ENCODE measurements around the gene AHNAK.

Gene AHNAK

GRCh38 chr11:62433141-62433903 lies 113.3 kb downstream of the AHNAK start:
- no peak overlapping the region for H2AFZ ChIP-seq (ENCODE audit: low read length)
- H3K27ac ChIP-seq (ENCODE audit: low read depth, low read length, poor library complexity, severe bottlenecking), result no peak overlapping the region
- no peak overlapping the region for H3K4me3 ChIP-seq (ENCODE audit: low read depth, low read length, poor library complexity, severe bottlenecking)
- H3K4me1 ChIP-seq (ENCODE audit: insufficient read depth, low read length, severe bottlenecking), result no peaks in the 10 kb centered on the region
- H3K27me3 ChIP-seq (ENCODE audit: insufficient read depth, low read length), result peaks cover 3% of the 10 kb centered on the region; the same call in 1 of the 2 replicates
- no peaks in the 10 kb centered on the region for H4K20me1 ChIP-seq (ENCODE audit: insufficient read depth, low read length)
- no peaks in the 10 kb centered on the region for H3K9me3 ChIP-seq (ENCODE audit: low read length)
- no peaks in the 10 kb centered on the region for H3F3A ChIP-seq (ENCODE audit: insufficient read depth, low read length)
- no peaks in the 10 kb centered on the region for H3K79me2 ChIP-seq (ENCODE audit: insufficient read depth, low read length)
- no peaks in the 10 kb centered on the region for H3K36me3 ChIP-seq (ENCODE audit: insufficient read depth, low read length)
- no peaks in the 10 kb centered on the region for H3K9me2 ChIP-seq (ENCODE audit: low read depth, low read length)
- H3K9ac ChIP-seq (ENCODE audit: low read length), result no peak overlapping the region
- TF ChIP-seq EZH2 (IDR thresholded peaks at IDR 0.05; ENCODE audit: borderline replicate concordance, low read length), result no peak
- TF ChIP-seq CTCF (IDR thresholded peaks at IDR 0.05; ENCODE audit: low read length), result no peak
- H3K4me2 ChIP-seq (ENCODE audit: low read length), result no peak overlapping the region

DNA sequence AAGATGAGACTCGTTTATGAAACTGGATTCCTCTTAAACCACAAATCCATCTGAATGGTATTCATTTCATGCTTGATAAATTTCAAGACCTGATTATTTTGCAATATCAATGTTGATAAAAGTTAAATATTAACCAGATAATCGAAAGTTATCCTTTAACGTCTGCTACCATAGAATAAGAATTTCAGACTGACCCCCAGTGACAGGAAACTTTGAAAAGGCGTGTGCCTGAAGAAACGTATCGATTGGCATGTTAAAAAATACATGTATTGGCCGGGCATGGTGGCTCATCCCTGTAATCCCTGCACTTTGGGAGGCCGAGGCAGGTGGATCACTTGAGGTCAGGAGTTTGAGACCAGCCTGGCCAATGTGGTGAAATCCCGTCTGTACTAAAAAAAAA lies 113.9 kb downstream of the AHNAK start:
- no peaks in the 10 kb centered on the region for H3K9me3 ChIP-seq (ENCODE audit: low read length)
- H4K20me1 ChIP-seq (ENCODE audit: insufficient read depth, low read length), result no peaks in the 10 kb centered on the region
- no peaks in the 10 kb centered on the region for H3K9me2 ChIP-seq (ENCODE audit: low read depth, low read length)
- H3K36me3 ChIP-seq (ENCODE audit: insufficient read depth, low read length), result no peaks in the 10 kb centered on the region
- H2AFZ ChIP-seq (ENCODE audit: low read length), result no peak overlapping the region
- no peaks in the 10 kb centered on the region for H3K79me2 ChIP-seq (ENCODE audit: insufficient read depth, low read length)
- no peaks in the 10 kb centered on the region for H3F3A ChIP-seq (ENCODE audit: insufficient read depth, low read length)
- no peak overlapping the region for H3K4me2 ChIP-seq (ENCODE audit: low read length)
- peaks cover 3% of the 10 kb centered on the region; the same call in 1 of the 2 replicates for H3K27me3 ChIP-seq (ENCODE audit: insufficient read depth, low read length)
- H3K27ac ChIP-seq (ENCODE audit: low read depth, low read length, poor library complexity, severe bottlenecking), result no peak overlapping the region
- no peak for TF ChIP-seq CTCF (IDR thresholded peaks at IDR 0.05; ENCODE audit: low read length)
- no peak for TF ChIP-seq EZH2 (IDR thresholded peaks at IDR 0.05; ENCODE audit: borderline replicate concordance, low read length)
- H3K4me1 ChIP-seq (ENCODE audit: insufficient read depth, low read length, severe bottlenecking), result no peaks in the 10 kb centered on the region
- no peak overlapping the region for H3K9ac ChIP-seq (ENCODE audit: low read length)
- H3K4me3 ChIP-seq (ENCODE audit: low read depth, low read length, poor library complexity, severe bottlenecking), result no peak overlapping the region

- Histone ChIP-seq H3K4me2 (ENCODE audit: low read length) (no peak overlapping the region), H4K20me1 (ENCODE audit: insufficient read depth, low read length) (no peaks in the 10 kb centered on the region), H3K9me2 (ENCODE audit: low read depth, low read length) (no peaks in the 10 kb centered on the region), H3K27ac (ENCODE audit: low read depth, low read length, poor library complexity, severe bottlenecking) (no peak overlapping the region), H3K9me3 (ENCODE audit: low read length) (no peaks in the 10 kb centered on the region), H2AFZ (ENCODE audit: low read length) (no peak overlapping the region), H3K4me3 (ENCODE audit: low read depth, low read length, poor library complexity, severe bottlenecking) (no peak overlapping the region), H3K4me1 (ENCODE audit: insufficient read depth, low read length, severe bottlenecking) (no peaks in the 10 kb centered on the region), H3K27me3 (ENCODE audit: insufficient read depth, low read length) (0 out of 2 replicates have a peak, but pooled peaks cover 3% of the 10 kb centered on the region), H3K9ac (ENCODE audit: low read length) (no peak overlapping the region), H3K79me2 (ENCODE audit: insufficient read depth, low read length) (no peaks in the 10 kb centered on the region), H3F3A (ENCODE audit: insufficient read depth, low read length) (no peaks in the 10 kb centered on the region), H3K36me3 (ENCODE audit: insufficient read depth, low read length) (no peaks in the 10 kb centered on the region)
- no peak for TF ChIP-seq CTCF (IDR thresholded peaks at IDR 0.05; ENCODE audit: low read length)
- TF ChIP-seq EZH2 (IDR thresholded peaks at IDR 0.05; ENCODE audit: borderline replicate concordance, low read length), result no peak
Measured at GRCh38 chr11:62431171-62431901, 115.3 kb downstream of the AHNAK start.
